ENCODE results near the gene ZNF618.
A peak's percentile ranks its signal among the peaks of the same experiment; 100 is the strongest.

Gene ZNF618

GRCh38 chr9:113957351-113957750 is 81.2 kb downstream of the ZNF618 start:
- no peak for DNase-seq (ENCODE audit: low spot score)

GRCh38 chr9:113957821-113958341 is 81.8 kb downstream of the ZNF618 start:
- peak; percentile 69 for DNase-seq (ENCODE audit: low spot score)

GRCh38 chr9:113958556-113958955 is 82.4 kb downstream of the ZNF618 start:
- no peak for DNase-seq (ENCODE audit: low spot score)

- DNase-seq (ENCODE audit: low spot score): no peak
These were observed 84.7 kb downstream of the ZNF618 start for GRCh38 chr9:113960768-113961167.

- no peak for DNase-seq (ENCODE audit: low spot score)
These were observed 86.3 kb downstream of the ZNF618 start for GRCh38 chr9:113962396-113962795.

- DNase-seq (ENCODE audit: low spot score): peak; percentile 57
These were observed 87.0 kb downstream of the ZNF618 start for GRCh38 chr9:113963017-113963620.

GRCh38 chr9:113963696-113964494 is 87.8 kb downstream of the ZNF618 start:
- DNase-seq (ENCODE audit: low spot score): no peak

- no peak for DNase-seq (ENCODE audit: low spot score)
These were observed 88.5 kb downstream of the ZNF618 start for GRCh38 chr9:113964495-113965170.

- DNase-seq (ENCODE audit: low spot score): no peak
These were observed 90.3 kb downstream of the ZNF618 start for GRCh38 chr9:113966394-113966793.

- DNase-seq (ENCODE audit: low spot score): no peak
These were observed 91.3 kb downstream of the ZNF618 start for GRCh38 chr9:113967380-113967779.

- no peak for DNase-seq (ENCODE audit: low spot score)
These were observed 93.2 kb downstream of the ZNF618 start for GRCh38 chr9:113969343-113969742.

GRCh38 chr9:113973226-113973625 is 97.1 kb downstream of the ZNF618 start:
- DNase-seq (ENCODE audit: low spot score): no peak

- DNase-seq (ENCODE audit: low spot score): no peak
These were observed 97.9 kb downstream of the ZNF618 start for GRCh38 chr9:113973963-113974413.

- no peak for DNase-seq (ENCODE audit: low spot score)
These were observed 100.8 kb downstream of the ZNF618 start for GRCh38 chr9:113976915-113977314.

- DNase-seq (ENCODE audit: low spot score): no peak
These were observed 102.7 kb downstream of the ZNF618 start for GRCh38 chr9:113978725-113979342.

GRCh38 chr9:113979343-113980127 is 103.4 kb downstream of the ZNF618 start:
- no peak for DNase-seq (ENCODE audit: low spot score)

GRCh38 chr9:113984639-113985380 is 108.7 kb downstream of the ZNF618 start:
- no peak for DNase-seq (ENCODE audit: low spot score)

GRCh38 chr9:113985968-113986585 is 110.0 kb downstream of the ZNF618 start:
- DNase-seq (ENCODE audit: low spot score): no peak

GRCh38 chr9:113986931-113987330 is 110.8 kb downstream of the ZNF618 start:
- DNase-seq (ENCODE audit: low spot score): no peak

GRCh38 chr9:113987526-113987925 is 111.4 kb downstream of the ZNF618 start:
- no peak for DNase-seq (ENCODE audit: low spot score)
